Calu3 (cell line): Measurements from ENCODE around the gene TAGAP. TPM values are rescaled to one million over a fixed set of nuclear protein-coding genes. Genes with fewer than 3 reads are reported as not detected.
"Not testable (repeated sequence)": the region's sequence is repeated elsewhere in the genome, so short reads cannot be mapped to it uniquely, and the experiment has no call there.

Source experiments
- BruUV-seq: library from RNA; stranded (reverse); fragments of 400-500 nt; replicated peaks from 2 replicates; lab custom pipeline; 2021; lab: Mats Ljungman, UMichigan
- CTCF ChIA-PET: fragments of 300-600 bp; sonication (Branson Sonifier 250); formaldehyde crosslinking; loops from one replicate; lab custom pipeline; 2022; ENCODE audit warnings: antibody characterized with exemption; lab: Charles Lee
- DNase-seq: peaks from one replicate; pipeline ENCODE4 v3.0.0; 2022
- H3K27ac Mint-ChIP-seq: one replicate; pipeline ENCODE4 v1.8.0; 2022; ENCODE audit warnings: mixed read lengths; ENCODE audit not compliant: unreplicated experiment
- H3K27me3 Mint-ChIP-seq: one replicate; pipeline ENCODE4 v1.8.0; 2022; ENCODE audit warnings: mixed read lengths; ENCODE audit not compliant: unreplicated experiment
- H3K36me3 Mint-ChIP-seq: one replicate; pipeline ENCODE4 v1.8.0; 2022; ENCODE audit warnings: mild to moderate bottlenecking, moderate library complexity, mixed read lengths; ENCODE audit not compliant: insufficient read depth, unreplicated experiment
- H3K4me1 Mint-ChIP-seq: one replicate; pipeline ENCODE4 v1.8.0; 2022; ENCODE audit warnings: mild to moderate bottlenecking, low read depth, mixed read lengths; ENCODE audit not compliant: unreplicated experiment
- H3K4me3 Mint-ChIP-seq: one replicate; pipeline ENCODE4 v1.8.0; 2022; ENCODE audit warnings: mild to moderate bottlenecking, low read depth, moderate library complexity, mixed read lengths; ENCODE audit not compliant: unreplicated experiment
- H3K9me3 Mint-ChIP-seq: one replicate; pipeline ENCODE4 v1.8.0; 2022; ENCODE audit warnings: low read depth, mixed read lengths; ENCODE audit not compliant: unreplicated experiment
- intact Hi-C: fragments of 100-400 bp; cut with micrococcal nuclease; formaldehyde crosslinking; loops from one replicate; pipeline ENCODE4 v1.10.0; 2022; ENCODE audit not compliant: unreplicated experiment
- total RNA-seq: library from RNA; stranded (reverse); gene quantifications from 2 replicates; pipeline ENCODE4 v1.2.3, GENCODE V29; 2022
- TF ChIP-seq, protein P1 (sequence below): fragments of 200-600 bp; IDR thresholded peaks from one replicate; pipeline ENCODE4 v1.8.0; 2022; ENCODE audit warnings: antibody characterized with exemption; ENCODE audit not compliant: unreplicated experiment

TAGAP gene
- total RNA-seq, 1 experiment from 2014 or later, result 0.17 TPM

- Mint-ChIP-seq H3K9me3 (peaks cover 6% of the 10 kb centered on the region), H3K27me3 (no peaks in the 10 kb centered on the region), H3K36me3 (no peaks in the 10 kb centered on the region), H3K4me3 (no peak overlapping the region), H3K4me1 (no peaks in the 10 kb centered on the region), H3K27ac (no peak overlapping the region)
- TF ChIP-seq, protein P1, sequence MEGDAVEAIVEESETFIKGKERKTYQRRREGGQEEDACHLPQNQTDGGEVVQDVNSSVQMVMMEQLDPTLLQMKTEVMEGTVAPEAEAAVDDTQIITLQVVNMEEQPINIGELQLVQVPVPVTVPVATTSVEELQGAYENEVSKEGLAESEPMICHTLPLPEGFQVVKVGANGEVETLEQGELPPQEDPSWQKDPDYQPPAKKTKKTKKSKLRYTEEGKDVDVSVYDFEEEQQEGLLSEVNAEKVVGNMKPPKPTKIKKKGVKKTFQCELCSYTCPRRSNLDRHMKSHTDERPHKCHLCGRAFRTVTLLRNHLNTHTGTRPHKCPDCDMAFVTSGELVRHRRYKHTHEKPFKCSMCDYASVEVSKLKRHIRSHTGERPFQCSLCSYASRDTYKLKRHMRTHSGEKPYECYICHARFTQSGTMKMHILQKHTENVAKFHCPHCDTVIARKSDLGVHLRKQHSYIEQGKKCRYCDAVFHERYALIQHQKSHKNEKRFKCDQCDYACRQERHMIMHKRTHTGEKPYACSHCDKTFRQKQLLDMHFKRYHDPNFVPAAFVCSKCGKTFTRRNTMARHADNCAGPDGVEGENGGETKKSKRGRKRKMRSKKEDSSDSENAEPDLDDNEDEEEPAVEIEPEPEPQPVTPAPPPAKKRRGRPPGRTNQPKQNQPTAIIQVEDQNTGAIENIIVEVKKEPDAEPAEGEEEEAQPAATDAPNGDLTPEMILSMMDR, result no peak
- no peak for DNase-seq
- BruUV-seq, result no TSS peak
- intact Hi-C loops, result no loop called here
- CTCF ChIA-PET, result no interaction called here
Observed at GRCh38 chr6:159030168-159030567, 14.6 kb downstream of the TAGAP start.

GRCh38 chr6:159025224-159025623, 19.6 kb downstream of the TAGAP start:
- H3K27me3 Mint-ChIP-seq, CTCF ChIA-PET, intact Hi-C loops, BruUV-seq, H3K36me3 Mint-ChIP-seq, H3K4me3 Mint-ChIP-seq, H3K27ac Mint-ChIP-seq, H3K4me1 Mint-ChIP-seq, DNase-seq: not testable (repeated sequence)
- H3K9me3 Mint-ChIP-seq, result peaks cover 15% of the 10 kb centered on the region

- H3K36me3 Mint-ChIP-seq, result no peaks in the 10 kb centered on the region
- intact Hi-C loops, result no loop called here
- BruUV-seq, result no TSS peak
- H3K27me3 Mint-ChIP-seq, result no peaks in the 10 kb centered on the region
- DNase-seq, result no peak
- CTCF ChIA-PET, result no interaction called here
- no peak overlapping the region for H3K27ac Mint-ChIP-seq
- no peak overlapping the region for H3K4me3 Mint-ChIP-seq
- peaks cover 15% of the 10 kb centered on the region for H3K9me3 Mint-ChIP-seq
- H3K4me1 Mint-ChIP-seq, result no peaks in the 10 kb centered on the region
- TF ChIP-seq, protein P1, result no peak
Observed at GRCh38 chr6:159023893-159024292, 20.9 kb downstream of the TAGAP start.

- no peaks in the 10 kb centered on the region for H3K4me1 Mint-ChIP-seq
- no peaks in the 10 kb centered on the region for H3K36me3 Mint-ChIP-seq
- peaks cover 10% of the 10 kb centered on the region for H3K9me3 Mint-ChIP-seq
- no peak overlapping the region for H3K4me3 Mint-ChIP-seq
- H3K27me3 Mint-ChIP-seq, result no peaks in the 10 kb centered on the region
- no peak overlapping the region for H3K27ac Mint-ChIP-seq
- no peak for DNase-seq
- BruUV-seq, result no TSS peak
- intact Hi-C loops, result no loop called here
- CTCF ChIA-PET, result no interaction called here
- TF ChIP-seq, protein P1, result no peak
Observed at GRCh38 chr6:159020011-159020410, 24.8 kb downstream of the TAGAP start.

- BruUV-seq, result no TSS peak
- DNase-seq, result no peak
- H3K4me1 Mint-ChIP-seq, result no peaks in the 10 kb centered on the region
- intact Hi-C loops, result no loop called here
- TF ChIP-seq, protein P1, result no peak
- no peaks in the 10 kb centered on the region for H3K36me3 Mint-ChIP-seq
- CTCF ChIA-PET, result no interaction called here
- H3K9me3 Mint-ChIP-seq, result peaks cover 2% of the 10 kb centered on the region
- H3K27me3 Mint-ChIP-seq, result no peaks in the 10 kb centered on the region
- H3K27ac Mint-ChIP-seq, result no peak overlapping the region
- H3K4me3 Mint-ChIP-seq, result no peak overlapping the region
Observed at GRCh38 chr6:159017757-159018559, 26.8 kb downstream of the TAGAP start.
